ENCODE measurements around the gene ACVRL1.

The ACVRL1 gene

DNA sequence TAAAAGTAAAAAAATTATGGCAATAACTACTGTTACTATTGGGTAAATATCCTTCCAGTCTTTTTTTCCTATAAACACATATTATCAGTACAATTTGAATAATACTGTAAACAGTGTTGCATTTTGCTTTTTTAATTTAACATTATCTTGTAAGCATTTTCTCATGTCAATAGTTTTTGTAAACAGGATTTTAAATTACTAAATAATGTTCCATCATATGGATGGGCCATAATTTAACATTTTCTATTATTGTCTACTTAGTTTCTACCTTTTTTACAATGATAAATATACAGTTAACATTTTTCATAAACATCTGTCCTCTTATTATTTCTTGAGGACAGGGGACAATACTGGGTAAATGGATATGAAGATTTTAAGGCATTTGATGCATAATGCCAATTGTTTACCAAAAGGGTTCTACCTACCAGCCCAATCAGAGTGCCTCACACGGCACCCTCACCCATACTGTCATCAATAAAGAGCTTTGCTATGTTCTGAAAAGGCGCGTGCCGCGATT lies 43.4 kb downstream of the ACVRL1 start:
- Histone ChIP-seq H3K4me1 (ENCODE audit: insufficient read depth, low read length) (peaks cover 5% of the 10 kb centered on the region; the same call in 1 of the 2 replicates), H3K36me3 (ENCODE audit: insufficient read depth, low read length) (no peaks in the 10 kb centered on the region), H3K4me3 (ENCODE audit: low read length) (peak overlapping the region; percentile 66), H3K9me3 (ENCODE audit: insufficient read depth, low read depth, low read length) (no peaks in the 10 kb centered on the region), H3K9ac (ENCODE audit: low read depth, low read length) (peak overlapping the region; percentile 59; the same call in 1 of the 2 replicates), H3K27me3 (ENCODE audit: insufficient read depth, low read length) (peaks cover 61% of the 10 kb centered on the region), H3K27ac (ENCODE audit: low read depth, low read length) (no peak overlapping the region)
- 2% methylated on average over 5 of the region's 5 CpGs for WGBS

DNA sequence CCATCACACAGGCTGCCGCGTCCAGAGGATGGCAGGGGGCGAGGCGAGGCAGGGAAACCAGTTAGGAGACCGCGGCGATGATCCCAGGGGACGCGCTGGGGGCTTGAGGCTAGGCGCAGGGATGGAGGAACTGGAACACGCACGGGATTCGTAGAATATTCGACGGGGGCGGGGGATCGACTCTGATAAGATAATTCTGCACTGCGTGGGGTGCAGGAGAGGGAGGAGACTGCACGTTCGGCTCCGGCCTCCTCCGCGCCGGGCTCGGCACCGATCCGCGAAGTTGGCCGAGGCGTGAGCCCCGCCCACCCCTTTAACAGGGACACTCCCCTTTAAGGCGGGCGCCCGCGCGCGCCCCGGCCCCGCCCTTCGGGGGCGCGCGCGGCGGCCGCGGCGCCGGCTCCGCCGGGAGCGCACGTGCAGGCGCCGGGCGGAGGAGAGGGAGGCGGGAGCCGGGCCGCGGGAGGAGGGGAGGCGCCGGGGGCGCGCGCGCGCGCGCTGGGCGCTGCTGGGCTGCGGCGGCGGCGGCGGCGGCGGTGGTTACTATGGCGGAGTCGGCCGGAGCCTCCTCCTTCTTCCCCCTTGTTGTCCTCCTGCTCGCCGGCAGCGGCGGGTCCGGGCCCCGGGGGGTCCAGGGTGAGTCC lies 44.0 kb downstream of the ACVRL1 start, which contains the start of gene ACVR1B:
TSS of gene ACVR1B (plus strand) at position 501 of the 644 bp plus-strand sequence. CDS start at position 546, 45 bp downstream.
- H3K27ac ChIP-seq (ENCODE audit: low read depth, low read length), result peak within 1 kb of the TSS; percentile 49; the same call in 1 of the 2 replicates

DNA sequence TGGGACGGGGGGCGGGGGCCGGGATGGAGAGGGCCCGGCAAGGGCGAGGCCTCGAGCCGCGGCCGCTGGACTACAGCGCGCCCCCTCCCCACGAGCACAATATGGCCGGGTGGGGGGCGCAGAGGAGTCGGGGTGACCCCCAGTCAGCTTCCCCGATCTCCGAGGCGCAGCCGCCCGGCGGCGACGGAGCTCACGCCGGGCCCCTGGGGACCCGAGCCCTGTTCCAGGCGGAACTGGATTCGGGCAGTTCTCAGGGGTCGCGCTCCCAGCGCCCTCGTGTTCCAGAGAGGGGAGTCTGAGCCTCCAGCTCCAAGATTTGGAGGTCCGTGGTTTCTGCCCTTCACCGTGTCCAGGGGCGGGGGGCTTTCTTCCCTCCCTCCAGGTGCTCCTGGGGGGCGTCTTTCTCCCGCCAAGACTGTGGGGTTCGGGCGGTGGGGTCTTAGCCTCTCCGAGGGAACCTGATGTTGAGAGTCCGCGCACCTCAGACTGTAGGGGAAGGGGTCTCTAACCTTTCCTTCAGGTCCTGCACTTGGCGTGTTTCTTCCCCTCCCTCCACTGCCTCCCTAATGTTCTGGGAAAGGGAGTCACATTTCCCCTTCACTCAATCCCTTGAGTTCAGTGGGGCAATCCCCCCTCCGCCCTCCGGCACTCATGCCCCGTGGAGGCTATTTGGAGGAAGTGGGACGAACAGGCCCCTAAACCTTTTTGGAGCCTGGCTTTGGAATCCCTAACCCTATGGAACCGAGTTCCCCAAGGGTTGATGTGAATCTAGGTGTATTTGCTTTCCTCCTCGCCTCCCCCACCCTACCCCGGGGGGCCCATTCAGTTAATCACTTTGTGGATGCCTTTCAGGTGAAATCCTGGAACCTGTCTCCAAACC lies 44.8 kb downstream of the ACVRL1 start:
- H3K36me3 ChIP-seq (ENCODE audit: insufficient read depth, low read length), result no peaks in the 10 kb centered on the region
- peaks cover 60% of the 10 kb centered on the region for H3K27me3 ChIP-seq (ENCODE audit: insufficient read depth, low read length)
- H3K9me3 ChIP-seq (ENCODE audit: insufficient read depth, low read depth, low read length), result no peaks in the 10 kb centered on the region
- peak overlapping the region; percentile 91 for H3K4me3 ChIP-seq (ENCODE audit: low read length)
- H3K27ac ChIP-seq (ENCODE audit: low read depth, low read length), result peak overlapping the region; percentile 49; the same call in 1 of the 2 replicates
- H3K4me1 ChIP-seq (ENCODE audit: insufficient read depth, low read length), result peaks cover 5% of the 10 kb centered on the region; the same call in 1 of the 2 replicates
- WGBS, result under 1% methylated on average over 41 of the region's 50 CpGs
- H3K9ac ChIP-seq (ENCODE audit: low read depth, low read length), result peak overlapping the region; percentile 93

More for the DNA sequence above, 44.0 kb downstream of the ACVRL1 start, which contains the start of gene ACVR1B:
- Histone ChIP-seq H3K9ac (ENCODE audit: low read depth, low read length) (peak within 1 kb of the TSS; percentile 93), H3K4me3 (ENCODE audit: low read length) (peak within 1 kb of the TSS; percentile 91), H3K9me3 (ENCODE audit: insufficient read depth, low read depth, low read length) (no peaks in the 10 kb centered on the region), H3K36me3 (ENCODE audit: insufficient read depth, low read length) (no peaks in the 10 kb centered on the region), H3K27me3 (ENCODE audit: insufficient read depth, low read length) (peaks cover 61% of the 10 kb centered on the region), H3K4me1 (ENCODE audit: insufficient read depth, low read length) (peaks cover 5% of the 10 kb centered on the region; the same call in 1 of the 2 replicates)
- 1% methylated on average over 80 of the region's 86 CpGs for WGBS

DNA sequence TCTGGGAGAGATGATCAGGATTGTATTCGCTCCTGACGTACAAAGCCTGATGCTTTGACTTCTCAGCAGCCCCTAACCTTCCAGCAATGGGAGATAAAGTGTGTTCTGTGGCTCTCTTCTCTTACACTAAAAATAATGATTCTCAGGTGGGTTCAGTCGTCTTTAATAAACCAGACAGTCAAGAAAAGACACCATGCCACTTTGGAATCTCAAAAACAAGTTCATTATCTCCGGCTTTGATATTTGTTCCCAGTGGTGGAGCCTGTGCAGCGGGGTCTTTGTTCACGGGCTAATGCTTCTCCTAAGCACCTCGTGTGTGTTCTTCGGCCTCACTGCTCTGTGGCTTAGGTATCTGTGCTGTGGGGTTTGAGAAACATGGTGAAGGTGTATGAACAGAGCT lies 45.8 kb downstream of the ACVRL1 start:
- WGBS, result 64% methylated on average over 8 of the region's 8 CpGs
- Histone ChIP-seq H3K27ac (ENCODE audit: low read depth, low read length) (no peak overlapping the region), H3K9ac (ENCODE audit: low read depth, low read length) (no peak overlapping the region; the same call in 1 of the 2 replicates), H3K36me3 (ENCODE audit: insufficient read depth, low read length) (no peaks in the 10 kb centered on the region), H3K27me3 (ENCODE audit: insufficient read depth, low read length) (peaks cover 50% of the 10 kb centered on the region), H3K4me3 (ENCODE audit: low read length) (peak overlapping the region; percentile 91), H3K4me1 (ENCODE audit: insufficient read depth, low read length) (peaks cover 5% of the 10 kb centered on the region; the same call in 1 of the 2 replicates), H3K9me3 (ENCODE audit: insufficient read depth, low read depth, low read length) (no peaks in the 10 kb centered on the region)

DNA sequence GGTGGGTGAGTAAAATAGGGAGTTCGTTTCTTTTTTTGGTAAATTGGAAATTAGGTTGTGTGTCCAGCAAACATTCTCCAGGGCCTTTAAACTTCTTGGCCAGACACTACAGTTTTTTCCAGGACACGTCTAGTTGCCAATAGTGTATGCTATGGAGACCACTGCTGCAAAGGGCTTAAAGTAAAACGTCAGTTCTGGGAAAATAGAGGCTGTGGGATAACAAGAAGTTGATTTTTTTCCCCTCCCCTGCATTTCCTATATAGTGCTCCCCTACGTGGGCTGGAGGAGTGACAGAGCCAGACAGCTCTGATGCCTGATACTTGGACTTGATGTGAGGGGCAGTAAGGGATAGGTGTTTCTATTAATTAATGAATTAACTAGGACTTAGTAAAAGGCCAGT lies 46.6 kb downstream of the ACVRL1 start:
- Histone ChIP-seq H3K36me3 (ENCODE audit: insufficient read depth, low read length) (no peaks in the 10 kb centered on the region), H3K4me3 (ENCODE audit: low read length) (no peak overlapping the region), H3K27me3 (ENCODE audit: insufficient read depth, low read length) (peaks cover 44% of the 10 kb centered on the region), H3K4me1 (ENCODE audit: insufficient read depth, low read length) (peaks cover 5% of the 10 kb centered on the region; the same call in 1 of the 2 replicates), H3K27ac (ENCODE audit: low read depth, low read length) (no peak overlapping the region), H3K9ac (ENCODE audit: low read depth, low read length) (no peak overlapping the region), H3K9me3 (ENCODE audit: insufficient read depth, low read depth, low read length) (no peaks in the 10 kb centered on the region)
- WGBS, result 62% methylated on average over 4 of the region's 4 CpGs

DNA sequence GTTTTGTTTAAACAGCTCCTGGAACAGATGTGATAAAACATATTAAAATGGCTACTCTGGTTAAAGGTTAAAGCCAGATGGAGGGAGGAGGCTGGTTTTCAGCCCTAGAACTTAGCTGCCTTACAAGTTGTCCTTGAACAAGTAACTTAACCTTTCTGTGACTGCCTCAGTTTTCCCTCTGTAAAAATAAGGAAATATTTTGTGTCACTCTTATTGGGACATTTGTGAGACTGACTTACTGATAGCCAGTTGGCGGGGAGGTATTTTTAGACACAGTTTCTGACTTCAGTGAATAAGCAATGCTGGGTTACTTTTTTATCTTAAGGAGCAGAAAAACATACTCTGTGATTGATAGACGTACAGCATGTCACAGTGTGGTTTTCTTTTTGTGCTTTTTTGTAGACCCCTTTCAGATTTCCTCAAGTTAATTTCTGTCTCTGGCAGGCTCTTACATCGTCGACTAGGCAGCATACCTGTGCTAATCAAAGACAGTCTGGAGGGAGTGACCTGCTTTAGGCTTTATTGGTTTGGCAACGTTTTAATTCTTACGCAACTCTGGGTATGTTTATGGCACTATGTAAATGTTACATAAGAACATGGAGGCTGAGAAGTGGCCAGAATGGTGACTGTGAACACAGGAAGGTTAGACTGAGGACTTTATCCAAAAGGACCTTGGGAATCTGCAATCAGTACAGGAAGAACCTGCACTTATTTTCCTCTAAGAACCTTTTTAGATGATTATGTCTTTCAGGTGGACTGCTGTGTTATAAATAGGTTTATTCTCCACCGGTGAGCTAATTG lies 47.5 kb downstream of the ACVRL1 start:
- Histone ChIP-seq H3K9ac (ENCODE audit: low read depth, low read length) (no peak overlapping the region), H3K4me3 (ENCODE audit: low read length) (no peak overlapping the region), H3K27me3 (ENCODE audit: insufficient read depth, low read length) (peaks cover 35% of the 10 kb centered on the region), H3K4me1 (ENCODE audit: insufficient read depth, low read length) (peaks cover 5% of the 10 kb centered on the region; the same call in 1 of the 2 replicates), H3K27ac (ENCODE audit: low read depth, low read length) (no peak overlapping the region), H3K9me3 (ENCODE audit: insufficient read depth, low read depth, low read length) (no peaks in the 10 kb centered on the region), H3K36me3 (ENCODE audit: insufficient read depth, low read length) (no peaks in the 10 kb centered on the region)
- WGBS, result 88% methylated on average over 7 of the region's 7 CpGs

DNA sequence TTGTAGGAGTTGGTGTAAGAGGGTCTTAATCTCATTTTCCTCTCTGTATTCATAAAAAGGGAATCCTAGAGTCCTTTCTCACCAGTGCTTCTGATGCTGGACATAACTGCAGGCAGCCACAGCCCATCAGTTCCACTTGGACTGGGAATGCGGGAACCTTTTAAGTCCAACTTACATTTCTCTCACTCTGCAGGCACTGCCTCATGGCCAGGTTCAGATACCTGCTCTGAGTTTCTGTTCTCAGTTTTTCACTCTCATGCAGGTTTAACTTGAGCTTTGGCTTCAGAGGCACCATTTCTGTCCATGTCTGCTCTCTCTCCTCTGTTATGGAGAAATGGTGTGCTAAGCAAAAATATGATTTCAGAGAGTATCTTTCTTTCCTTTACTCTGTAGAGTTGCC lies 48.4 kb downstream of the ACVRL1 start:
- H3K27me3 ChIP-seq (ENCODE audit: insufficient read depth, low read length), result peaks cover 26% of the 10 kb centered on the region
- H3K4me3 ChIP-seq (ENCODE audit: low read length), result no peak overlapping the region
- no peak overlapping the region for H3K9ac ChIP-seq (ENCODE audit: low read depth, low read length)
- peaks cover 5% of the 10 kb centered on the region; the same call in 1 of the 2 replicates for H3K4me1 ChIP-seq (ENCODE audit: insufficient read depth, low read length)
- H3K9me3 ChIP-seq (ENCODE audit: insufficient read depth, low read depth, low read length), result no peaks in the 10 kb centered on the region
- WGBS, result 87% methylated on average over 1 of the region's 1 CpG
- H3K27ac ChIP-seq (ENCODE audit: low read depth, low read length), result no peak overlapping the region
- no peaks in the 10 kb centered on the region for H3K36me3 ChIP-seq (ENCODE audit: insufficient read depth, low read length)

DNA sequence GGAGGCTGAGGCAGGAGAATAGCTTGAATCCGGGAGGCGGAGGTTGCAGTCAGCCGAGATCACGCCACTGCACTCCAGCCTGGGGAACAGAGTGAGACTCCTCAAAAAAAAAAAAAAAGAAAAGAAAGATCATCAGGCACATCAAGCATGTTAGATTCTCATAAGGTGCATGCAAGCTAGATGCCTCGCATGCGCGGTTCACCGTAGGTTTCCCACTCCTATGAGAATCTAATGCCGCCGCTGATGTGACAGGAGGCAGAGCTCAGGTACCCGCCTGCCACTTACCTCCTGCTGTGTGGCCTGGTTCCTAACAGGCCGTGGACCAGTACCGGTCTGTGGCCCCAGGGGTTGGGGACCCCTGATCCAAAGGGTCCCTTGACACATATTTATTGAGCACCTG lies 51.2 kb downstream of the ACVRL1 start:
- H3K36me3 ChIP-seq (ENCODE audit: insufficient read depth, low read length), result peaks cover 2% of the 10 kb centered on the region; the same call in 1 of the 2 replicates

DNA sequence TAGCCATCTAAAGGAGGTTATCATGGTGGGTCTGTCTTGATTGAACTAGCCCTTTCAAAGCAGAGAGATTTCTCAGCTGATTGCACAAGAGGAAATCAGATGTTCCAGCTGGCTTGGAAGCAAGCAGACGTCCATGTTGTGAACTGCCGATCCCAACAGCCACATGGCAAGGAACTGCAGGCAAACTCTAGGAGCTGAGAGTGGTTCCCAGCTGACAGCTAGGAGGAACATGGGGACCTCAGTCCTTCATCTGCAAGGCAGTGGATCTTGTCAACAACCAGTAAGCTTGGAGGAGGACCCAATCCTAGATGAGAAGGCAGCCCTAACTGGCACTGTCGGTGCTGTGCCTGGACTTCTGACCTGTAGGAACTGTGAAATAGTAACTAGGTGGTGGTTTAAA lies 51.9 kb downstream of the ACVRL1 start:
- H3K9me3 ChIP-seq (ENCODE audit: insufficient read depth, low read depth, low read length), result no peaks in the 10 kb centered on the region
- 90% methylated on average over 3 of the region's 3 CpGs for WGBS
- H3K27ac ChIP-seq (ENCODE audit: low read depth, low read length), result no peak overlapping the region
- H3K4me1 ChIP-seq (ENCODE audit: insufficient read depth, low read length), result 0 out of 2 replicates have a peak, but pooled peaks cover 3% of the 10 kb centered on the region
- no peak overlapping the region for H3K4me3 ChIP-seq (ENCODE audit: low read length)
- H3K27me3 ChIP-seq (ENCODE audit: insufficient read depth, low read length), result no peaks in the 10 kb centered on the region
- H3K36me3 ChIP-seq (ENCODE audit: insufficient read depth, low read length), result peaks cover 3% of the 10 kb centered on the region; the same call in 1 of the 2 replicates
- no peak overlapping the region for H3K9ac ChIP-seq (ENCODE audit: low read depth, low read length)

More for the DNA sequence above, 51.2 kb downstream of the ACVRL1 start:
- Histone ChIP-seq H3K4me1 (ENCODE audit: insufficient read depth, low read length) (0 out of 2 replicates have a peak, but pooled peaks cover 3% of the 10 kb centered on the region), H3K27me3 (ENCODE audit: insufficient read depth, low read length) (peaks cover 5% of the 10 kb centered on the region; the same call in 1 of the 2 replicates), H3K4me3 (ENCODE audit: low read length) (no peak overlapping the region), H3K9me3 (ENCODE audit: insufficient read depth, low read depth, low read length) (no peaks in the 10 kb centered on the region), H3K27ac (ENCODE audit: low read depth, low read length) (no peak overlapping the region), H3K9ac (ENCODE audit: low read depth, low read length) (no peak overlapping the region)
- WGBS, result 94% methylated on average over 13 of the region's 13 CpGs

DNA sequence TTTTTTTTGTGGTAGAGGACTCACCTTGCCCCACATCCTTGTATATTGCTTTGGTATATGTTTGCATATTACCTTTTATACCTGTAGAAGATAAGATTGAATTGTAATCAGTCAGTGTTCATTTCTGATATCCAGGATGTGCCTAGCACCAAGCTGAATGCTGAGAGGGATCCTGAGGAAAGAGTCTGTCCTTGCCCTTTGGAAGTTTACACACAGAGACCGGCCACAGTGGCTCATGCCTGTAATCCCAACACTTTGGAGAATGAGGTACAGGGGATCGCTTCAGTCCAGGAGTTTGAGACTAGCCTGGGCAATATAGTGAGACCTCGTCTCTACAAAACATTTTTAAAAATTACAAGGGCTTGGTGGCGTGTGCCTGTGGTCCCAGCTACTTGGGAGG lies 52.6 kb downstream of the ACVRL1 start:
- Histone ChIP-seq H3K4me3 (ENCODE audit: low read length) (no peak overlapping the region), H3K27me3 (ENCODE audit: insufficient read depth, low read length) (no peaks in the 10 kb centered on the region), H3K4me1 (ENCODE audit: insufficient read depth, low read length) (0 out of 2 replicates have a peak, but pooled peaks cover 3% of the 10 kb centered on the region), H3K9me3 (ENCODE audit: insufficient read depth, low read depth, low read length) (no peaks in the 10 kb centered on the region), H3K27ac (ENCODE audit: low read depth, low read length) (no peak overlapping the region), H3K9ac (ENCODE audit: low read depth, low read length) (no peak overlapping the region), H3K36me3 (ENCODE audit: insufficient read depth, low read length) (peaks cover 3% of the 10 kb centered on the region; the same call in 1 of the 2 replicates)
- 96% methylated on average over 4 of the region's 4 CpGs for WGBS
